ENCODE measurements around the gene CHSY3.

DNA sequence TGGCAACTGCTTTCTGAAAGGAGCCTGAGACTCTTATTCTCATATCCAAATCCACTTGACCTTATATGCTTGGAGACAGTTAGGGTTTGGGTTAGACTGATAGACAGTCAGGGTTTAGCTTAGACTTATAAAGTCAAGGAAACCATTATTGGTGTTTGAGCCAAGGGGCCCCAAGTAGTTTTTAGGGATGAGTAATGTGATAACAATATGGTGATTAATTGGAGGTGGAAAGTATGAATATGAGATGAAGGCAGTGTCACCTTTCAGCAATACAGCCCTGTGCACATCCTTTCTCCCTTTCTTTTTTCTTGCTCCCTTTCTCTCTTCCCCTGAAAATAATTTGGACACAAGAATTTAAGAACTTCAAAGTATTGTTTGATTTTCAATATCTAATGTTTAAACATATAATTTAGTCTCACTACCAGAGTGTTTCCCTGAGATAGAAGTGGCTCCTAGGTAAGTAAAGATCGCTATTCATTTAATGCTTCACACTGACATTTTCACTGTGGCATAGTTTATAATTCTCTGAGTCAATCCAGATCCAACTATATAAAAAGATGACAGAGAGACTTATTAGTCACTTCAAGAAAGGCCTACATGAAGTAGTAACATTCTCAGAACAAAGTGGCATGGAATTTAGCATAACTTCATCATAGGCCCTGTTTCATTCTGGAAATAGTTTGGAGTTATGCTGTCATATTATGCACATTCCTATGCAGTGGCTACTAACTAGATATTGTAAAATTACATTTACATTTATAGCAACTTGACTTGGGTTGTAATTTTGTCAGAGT lies 200.8 kb downstream of the CHSY3 start:
- TF ChIP-seq, protein P1, sequence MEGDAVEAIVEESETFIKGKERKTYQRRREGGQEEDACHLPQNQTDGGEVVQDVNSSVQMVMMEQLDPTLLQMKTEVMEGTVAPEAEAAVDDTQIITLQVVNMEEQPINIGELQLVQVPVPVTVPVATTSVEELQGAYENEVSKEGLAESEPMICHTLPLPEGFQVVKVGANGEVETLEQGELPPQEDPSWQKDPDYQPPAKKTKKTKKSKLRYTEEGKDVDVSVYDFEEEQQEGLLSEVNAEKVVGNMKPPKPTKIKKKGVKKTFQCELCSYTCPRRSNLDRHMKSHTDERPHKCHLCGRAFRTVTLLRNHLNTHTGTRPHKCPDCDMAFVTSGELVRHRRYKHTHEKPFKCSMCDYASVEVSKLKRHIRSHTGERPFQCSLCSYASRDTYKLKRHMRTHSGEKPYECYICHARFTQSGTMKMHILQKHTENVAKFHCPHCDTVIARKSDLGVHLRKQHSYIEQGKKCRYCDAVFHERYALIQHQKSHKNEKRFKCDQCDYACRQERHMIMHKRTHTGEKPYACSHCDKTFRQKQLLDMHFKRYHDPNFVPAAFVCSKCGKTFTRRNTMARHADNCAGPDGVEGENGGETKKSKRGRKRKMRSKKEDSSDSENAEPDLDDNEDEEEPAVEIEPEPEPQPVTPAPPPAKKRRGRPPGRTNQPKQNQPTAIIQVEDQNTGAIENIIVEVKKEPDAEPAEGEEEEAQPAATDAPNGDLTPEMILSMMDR (IDR thresholded peaks at IDR 0.05): no peak
- no peak for TF ChIP-seq ZFX (IDR thresholded peaks at IDR 0.05; ENCODE audit: borderline replicate concordance)

All from 22Rv1 (cell line).